H9 (cell line): ENCODE measurements around the gene GHR. TPM values are rescaled to one million over a fixed set of nuclear protein-coding genes. Genes with fewer than 3 reads are reported as not detected.

Source experiments
- DNase-seq: peaks from one replicate; pipeline ENCODE4 v3.0.0-alpha.2; 2017
- H2AFZ ChIP-seq: one replicate; pipeline ENCODE4 v1.6.1; 2013; ENCODE audit warnings: mild to moderate bottlenecking, low read length, control low read depth, moderate library complexity
- H2AK5ac ChIP-seq: 2 replicates; pipeline ENCODE4 v1.6.1; 2013; ENCODE audit warnings: low read length, control low read depth, mixed read lengths; ENCODE audit not compliant: insufficient read length
- H2BK120ac ChIP-seq: one replicate; pipeline ENCODE4 v1.6.1; 2013; ENCODE audit warnings: low read depth, mild to moderate bottlenecking, low read length, control low read depth, inconsistent platforms; ENCODE audit not compliant: poor library complexity, severe bottlenecking
- H2BK12ac ChIP-seq: 2 replicates; pipeline ENCODE4 v1.6.1; 2013; ENCODE audit warnings: low read length, control low read depth, mixed read lengths, low read depth; ENCODE audit not compliant: insufficient read length
- H2BK15ac ChIP-seq: 2 replicates; pipeline ENCODE4 v1.6.1; 2013; ENCODE audit warnings: low read depth, low read length, control low read depth
- H2BK20ac ChIP-seq: one replicate; pipeline ENCODE4 v1.6.1; 2013; ENCODE audit warnings: low read depth, mild to moderate bottlenecking, low read length, control low read depth, inconsistent platforms; ENCODE audit not compliant: poor library complexity, severe bottlenecking
- H2BK5ac ChIP-seq: 2 replicates; pipeline ENCODE4 v1.6.1; 2013; ENCODE audit warnings: low read length, control low read depth, mixed read lengths; ENCODE audit not compliant: insufficient read length
- H3K14ac ChIP-seq: 2 replicates; pipeline ENCODE4 v1.6.1; 2013; ENCODE audit warnings: low read length, control low read depth; ENCODE audit not compliant: insufficient read depth
- H3K18ac ChIP-seq: 2 replicates; pipeline ENCODE4 v1.6.1; 2013; ENCODE audit warnings: low read depth, mild to moderate bottlenecking, mixed read lengths, low read length, control low read depth; ENCODE audit not compliant: insufficient read length
- H3K23ac ChIP-seq: 2 replicates; pipeline ENCODE4 v1.6.1; 2013; ENCODE audit warnings: low read length, control low read depth, mixed read lengths, low read depth; ENCODE audit not compliant: insufficient read length
- H3K23me2 ChIP-seq: 2 replicates; pipeline ENCODE4 v1.6.1; 2013; ENCODE audit warnings: low read depth, mild to moderate bottlenecking, mixed read lengths, low read length, control low read depth; ENCODE audit not compliant: insufficient read length, poor library complexity, severe bottlenecking
- H3K27ac ChIP-seq: 2 replicates; pipeline ENCODE4 v1.5.1; 2013; ENCODE audit warnings: low read length, control low read depth, mixed read lengths, low read depth; ENCODE audit not compliant: insufficient read length
- H3K27me3 ChIP-seq: 2 replicates; pipeline ENCODE4 v1.6.1; 2013; ENCODE audit warnings: low read length, control low read depth, inconsistent platforms; ENCODE audit not compliant: insufficient read depth
- H3K4ac ChIP-seq: 2 replicates; pipeline ENCODE4 v1.6.1; 2013; ENCODE audit warnings: low read depth, mild to moderate bottlenecking, control low read depth, inconsistent platforms, low read length, moderate library complexity
- H3K4me1 ChIP-seq: 2 replicates; pipeline ENCODE4 v1.6.1; 2013; ENCODE audit warnings: low read length, control low read depth, inconsistent platforms; ENCODE audit not compliant: insufficient read depth
- H3K4me2 ChIP-seq: 2 replicates; pipeline ENCODE4 v1.6.1; 2013; ENCODE audit warnings: low read length, control low read depth, mixed read lengths; ENCODE audit not compliant: insufficient read length, insufficient read depth
- H3K56ac ChIP-seq: 2 replicates; pipeline ENCODE4 v1.6.1; 2013; ENCODE audit warnings: low read depth, mild to moderate bottlenecking, mixed read lengths, low read length, control low read depth; ENCODE audit not compliant: insufficient read length
- H3K79me1 ChIP-seq: 2 replicates; pipeline ENCODE4 v1.6.1; 2013; ENCODE audit warnings: low read depth, mild to moderate bottlenecking, moderate library complexity, low read length, control low read depth, inconsistent platforms; ENCODE audit not compliant: insufficient read depth, poor library complexity, severe bottlenecking
- H3K79me2 ChIP-seq: 2 replicates; pipeline ENCODE4 v1.6.1; 2013; ENCODE audit warnings: low read length, control low read depth, inconsistent platforms; ENCODE audit not compliant: insufficient read depth
- H3K9ac ChIP-seq: 2 replicates; pipeline ENCODE4 v1.6.1; 2013; ENCODE audit warnings: low read length, control low read depth, mixed read lengths; ENCODE audit not compliant: insufficient read length; ENCODE audit errors: extremely low read depth
- H3K9me3 ChIP-seq: one replicate; pipeline ENCODE4 v1.6.1; 2013; ENCODE audit warnings: low read depth, low read length, inconsistent platforms; ENCODE audit not compliant: control insufficient read depth
- H3T11ph ChIP-seq: one replicate; pipeline ENCODE4 v1.6.1; 2013; ENCODE audit warnings: mild to moderate bottlenecking, low read length, control low read depth, inconsistent platforms
- H4K20me1 ChIP-seq: one replicate; pipeline ENCODE4 v1.6.1; 2013; ENCODE audit not compliant: control insufficient read depth, insufficient read length, insufficient read depth
- H4K5ac ChIP-seq: 2 replicates; pipeline ENCODE4 v1.6.1; 2013; ENCODE audit warnings: low read depth, mild to moderate bottlenecking, mixed read lengths, low read length, control low read depth; ENCODE audit not compliant: insufficient read length
- H4K8ac ChIP-seq: replicated peaks from 2 replicates; pipeline ENCODE4 v1.6.1; 2013; ENCODE audit warnings: low read length, control low read depth, mixed read lengths, low read depth; ENCODE audit not compliant: insufficient read length
- H4K91ac ChIP-seq: 2 replicates; pipeline ENCODE4 v1.6.1; 2013; ENCODE audit warnings: low read depth, mild to moderate bottlenecking, moderate library complexity, mixed read lengths, low read length, control low read depth; ENCODE audit not compliant: insufficient read length
- H3K27ac Mint-ChIP-seq, 3 experiments: 2 replicates in 2 of 3; 3 replicates in 1 of 3; pipeline ENCODE4 v1.8.0; 2020 to 2021; ENCODE audit warnings: mixed read lengths in 3 of 3, mild to moderate bottlenecking in 1 of 3, moderate library complexity in 1 of 3
- H3K27me3 Mint-ChIP-seq: 2 replicates; pipeline ENCODE4 v1.8.0; 2021; ENCODE audit warnings: low read depth, mild to moderate bottlenecking, moderate library complexity, mixed read lengths
- H3K36me3 Mint-ChIP-seq, 3 experiments: 2 replicates in 2 of 3; 3 replicates in 1 of 3; pipeline ENCODE4 v1.8.0; 2020 to 2021; ENCODE audit warnings: low read depth in 3 of 3, mixed read lengths in 3 of 3; ENCODE audit not compliant: insufficient read depth in 1 of 3
- H3K4me1 Mint-ChIP-seq, 2 experiments: 2 replicates each; pipeline ENCODE4 v1.8.0; 2020; ENCODE audit warnings: mixed read lengths in 2 of 2
- H3K4me3 Mint-ChIP-seq, 2 experiments: 2 replicates in 1 of 2; 3 replicates in 1 of 2; pipeline ENCODE4 v1.8.0; 2020 to 2021; ENCODE audit warnings: mild to moderate bottlenecking in 2 of 2, mixed read lengths in 2 of 2, moderate library complexity in 1 of 2
- H3K9me3 Mint-ChIP-seq, 2 experiments: 2 replicates in 1 of 2; 3 replicates in 1 of 2; pipeline ENCODE4 v1.8.0; 2020; ENCODE audit warnings: mild to moderate bottlenecking in 2 of 2, mixed read lengths in 2 of 2, moderate library complexity in 1 of 2
- WGBS: extraction: QIAGEN DNeasy Blood & Tissue Kit; methylation state at CpG from one replicate; pipeline ENCODE4 v1.1.7; 2013; ENCODE audit warnings: missing lambda C conversion rate, low lambda C conversion rate, mixed read lengths; ENCODE audit not compliant: insufficient read length; ENCODE audit errors: extremely low coverage; 5-methylcytosine and 5-hydroxymethylcytosine counted together
- total RNA-seq: library from RNA; stranded (reverse); gene quantifications from 2 replicates; pipeline ENCODE4 v1.2.1, GENCODE V29; 2021
- TF ChIP-seq, protein P1 (sequence below): fragments of 200-600 bp; sonication (generic); conservative IDR thresholded peaks from 3 replicates; pipeline ENCODE4 v1.8.0; 2021; ENCODE audit warnings: antibody characterized with exemption, mild to moderate bottlenecking

GHR gene
- total RNA-seq, 1 experiment from 2014 or later = 0.20 TPM

DNA sequence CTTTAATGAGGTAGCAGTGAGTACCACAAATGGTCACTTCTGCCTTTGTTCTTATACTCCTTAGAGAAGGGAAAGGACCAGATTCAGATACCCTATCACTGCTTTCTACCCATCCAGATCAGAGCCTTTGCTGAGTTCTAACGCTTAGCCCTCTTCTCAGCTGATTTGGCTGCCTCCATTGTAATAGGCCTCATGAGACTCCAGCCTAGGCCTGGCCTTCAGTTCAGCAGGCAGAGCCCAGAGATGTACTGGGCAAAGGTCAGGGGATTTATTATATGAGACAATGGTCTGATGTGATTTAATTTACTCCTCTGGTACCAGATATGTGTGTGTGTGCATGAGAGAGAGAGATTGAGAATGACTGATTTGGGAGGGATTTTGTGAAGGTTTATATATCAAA is 124.7 kb downstream of the GHR start:
- H2BK15ac ChIP-seq = no peak overlapping the region
- no peak overlapping the region for H3K4me2 ChIP-seq
- no peaks in the 10 kb centered on the region for H3K23me2 ChIP-seq
- H2BK12ac ChIP-seq = no peak overlapping the region
- no peak overlapping the region for H2BK120ac ChIP-seq
- no peaks in the 10 kb centered on the region for H4K20me1 ChIP-seq
- H3K4me1 ChIP-seq = no peaks in the 10 kb centered on the region
- no peak overlapping the region for H4K91ac ChIP-seq
- DNase-seq = no peak
- no peak overlapping the region for H3K18ac ChIP-seq
- H4K8ac ChIP-seq = no peak overlapping the region
- H3K9me3 ChIP-seq = no peaks in the 10 kb centered on the region
- no CpG with 5 or more reads among the region's 1 CpG for WGBS
- no peak overlapping the region for H3K23ac ChIP-seq
- no peaks in the 10 kb centered on the region for H3K9me3 Mint-ChIP-seq
- no peak overlapping the region for H3K9ac ChIP-seq
- no peaks in the 10 kb centered on the region for H3K27me3 ChIP-seq
- no peaks in the 10 kb centered on the region for H3K4me1 Mint-ChIP-seq
- no peaks in the 10 kb centered on the region for H3K79me2 ChIP-seq
- no peak overlapping the region for H3K4me3 Mint-ChIP-seq
- H3K27ac Mint-ChIP-seq = no peak overlapping the region
- H3K4ac ChIP-seq = no peak overlapping the region
- no peak overlapping the region for H3K14ac ChIP-seq
- no peak overlapping the region for H3T11ph ChIP-seq
- H2AK5ac ChIP-seq = no peak overlapping the region
- no peak overlapping the region for H4K5ac ChIP-seq
- TF ChIP-seq, protein P1, sequence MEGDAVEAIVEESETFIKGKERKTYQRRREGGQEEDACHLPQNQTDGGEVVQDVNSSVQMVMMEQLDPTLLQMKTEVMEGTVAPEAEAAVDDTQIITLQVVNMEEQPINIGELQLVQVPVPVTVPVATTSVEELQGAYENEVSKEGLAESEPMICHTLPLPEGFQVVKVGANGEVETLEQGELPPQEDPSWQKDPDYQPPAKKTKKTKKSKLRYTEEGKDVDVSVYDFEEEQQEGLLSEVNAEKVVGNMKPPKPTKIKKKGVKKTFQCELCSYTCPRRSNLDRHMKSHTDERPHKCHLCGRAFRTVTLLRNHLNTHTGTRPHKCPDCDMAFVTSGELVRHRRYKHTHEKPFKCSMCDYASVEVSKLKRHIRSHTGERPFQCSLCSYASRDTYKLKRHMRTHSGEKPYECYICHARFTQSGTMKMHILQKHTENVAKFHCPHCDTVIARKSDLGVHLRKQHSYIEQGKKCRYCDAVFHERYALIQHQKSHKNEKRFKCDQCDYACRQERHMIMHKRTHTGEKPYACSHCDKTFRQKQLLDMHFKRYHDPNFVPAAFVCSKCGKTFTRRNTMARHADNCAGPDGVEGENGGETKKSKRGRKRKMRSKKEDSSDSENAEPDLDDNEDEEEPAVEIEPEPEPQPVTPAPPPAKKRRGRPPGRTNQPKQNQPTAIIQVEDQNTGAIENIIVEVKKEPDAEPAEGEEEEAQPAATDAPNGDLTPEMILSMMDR = no peak
- H3K27me3 Mint-ChIP-seq = no peaks in the 10 kb centered on the region
- no peak overlapping the region for H3K27ac ChIP-seq
- no peaks in the 10 kb centered on the region; a peak in 1 of 7 replicates for H3K36me3 Mint-ChIP-seq
- H3K79me1 ChIP-seq = no peaks in the 10 kb centered on the region
- H3K56ac ChIP-seq = no peak overlapping the region
- H2BK5ac ChIP-seq = no peak overlapping the region
- H2AFZ ChIP-seq = no peak overlapping the region
- no peak overlapping the region for H2BK20ac ChIP-seq
